ENCODE measurements around the gene CSF3R. TPM values are rescaled to one million over a fixed set of nuclear protein-coding genes. Genes with fewer than 3 reads are reported as not detected.

CSF3R gene
- total and polyA plus RNA-seq, 9 of the 15 experiments (the other 6 are each of a cell fraction or from before 2014, with no cell fraction given) = 0.21 to 0.86 (median 0.40) TPM; not detected in 1

DNA sequence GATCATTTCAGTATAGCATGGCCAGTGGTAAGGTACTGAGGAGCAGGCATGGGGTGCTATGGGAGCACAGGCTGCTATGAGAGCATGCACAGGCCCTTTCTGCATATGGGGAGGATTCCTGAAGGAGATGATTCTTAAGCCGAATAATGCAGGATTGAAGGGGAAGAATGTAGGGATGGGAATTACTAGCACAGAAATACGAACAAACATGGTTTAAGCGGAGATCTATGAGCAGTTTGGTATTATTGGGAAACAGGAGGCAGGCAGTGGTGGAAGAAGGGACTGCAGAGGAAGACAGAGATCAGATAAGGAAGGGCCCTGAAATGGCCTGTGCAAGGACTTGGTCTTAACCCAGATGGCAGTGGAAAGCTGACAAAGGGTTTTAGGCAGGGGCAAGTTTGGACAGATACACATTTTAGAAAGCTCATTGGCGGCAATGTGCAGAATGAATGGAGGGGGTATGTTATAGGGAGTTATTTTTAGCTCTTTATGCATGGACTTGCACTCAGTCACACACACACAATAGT is 34.1 kb downstream of the CSF3R start (continued):
- TF ChIP-seq, protein P1, sequence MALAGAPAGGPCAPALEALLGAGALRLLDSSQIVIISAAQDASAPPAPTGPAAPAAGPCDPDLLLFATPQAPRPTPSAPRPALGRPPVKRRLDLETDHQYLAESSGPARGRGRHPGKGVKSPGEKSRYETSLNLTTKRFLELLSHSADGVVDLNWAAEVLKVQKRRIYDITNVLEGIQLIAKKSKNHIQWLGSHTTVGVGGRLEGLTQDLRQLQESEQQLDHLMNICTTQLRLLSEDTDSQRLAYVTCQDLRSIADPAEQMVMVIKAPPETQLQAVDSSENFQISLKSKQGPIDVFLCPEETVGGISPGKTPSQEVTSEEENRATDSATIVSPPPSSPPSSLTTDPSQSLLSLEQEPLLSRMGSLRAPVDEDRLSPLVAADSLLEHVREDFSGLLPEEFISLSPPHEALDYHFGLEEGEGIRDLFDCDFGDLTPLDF (CRISPR knock-in tag; IDR thresholded peaks at IDR 0.05) = no peak
- no peak for TF ChIP-seq NR1H2 (CRISPR knock-in tag; IDR thresholded peaks at IDR 0.05)
- TF ChIP-seq ELF1 (tag; IDR thresholded peaks at IDR 0.05) = no peak
- no peak for TF ChIP-seq PRMT5 (CRISPR knock-in tag; IDR thresholded peaks at IDR 0.05)
- TF ChIP-seq, protein P2, sequence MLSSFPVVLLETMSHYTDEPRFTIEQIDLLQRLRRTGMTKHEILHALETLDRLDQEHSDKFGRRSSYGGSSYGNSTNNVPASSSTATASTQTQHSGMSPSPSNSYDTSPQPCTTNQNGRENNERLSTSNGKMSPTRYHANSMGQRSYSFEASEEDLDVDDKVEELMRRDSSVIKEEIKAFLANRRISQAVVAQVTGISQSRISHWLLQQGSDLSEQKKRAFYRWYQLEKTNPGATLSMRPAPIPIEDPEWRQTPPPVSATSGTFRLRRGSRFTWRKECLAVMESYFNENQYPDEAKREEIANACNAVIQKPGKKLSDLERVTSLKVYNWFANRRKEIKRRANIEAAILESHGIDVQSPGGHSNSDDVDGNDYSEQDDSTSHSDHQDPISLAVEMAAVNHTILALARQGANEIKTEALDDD (IDR thresholded peaks at IDR 0.05) = no peak
- 0 out of 4 replicates have a peak, but pooled peaks of 1 of the 2 experiments have one; percentile 23 for TF ChIP-seq TEAD1 (CRISPR knock-in tag; IDR thresholded peaks at IDR 0.05)
- TF ChIP-seq, protein P3, sequence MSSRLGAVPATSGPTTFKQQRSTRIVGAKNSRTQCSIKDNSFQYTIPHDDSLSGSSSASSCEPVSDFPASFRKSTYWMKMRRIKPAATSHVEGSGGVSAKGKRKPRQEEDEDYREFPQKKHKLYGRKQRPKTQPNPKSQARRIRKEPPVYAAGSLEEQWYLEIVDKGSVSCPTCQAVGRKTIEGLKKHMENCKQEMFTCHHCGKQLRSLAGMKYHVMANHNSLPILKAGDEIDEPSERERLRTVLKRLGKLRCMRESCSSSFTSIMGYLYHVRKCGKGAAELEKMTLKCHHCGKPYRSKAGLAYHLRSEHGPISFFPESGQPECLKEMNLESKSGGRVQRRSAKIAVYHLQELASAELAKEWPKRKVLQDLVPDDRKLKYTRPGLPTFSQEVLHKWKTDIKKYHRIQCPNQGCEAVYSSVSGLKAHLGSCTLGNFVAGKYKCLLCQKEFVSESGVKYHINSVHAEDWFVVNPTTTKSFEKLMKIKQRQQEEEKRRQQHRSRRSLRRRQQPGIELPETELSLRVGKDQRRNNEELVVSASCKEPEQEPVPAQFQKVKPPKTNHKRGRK (tag; IDR thresholded peaks at IDR 0.05) = peak; percentile 51; the same call in 1 of the 2 replicates
- TF ChIP-seq NR2C1 (IDR thresholded peaks at IDR 0.05) = no peak
- TF ChIP-seq NR2C1 (tag; IDR thresholded peaks at IDR 0.05) = no peak
- TF ChIP-seq PHF8 (IDR thresholded peaks at IDR 0.05; ENCODE audit: borderline replicate concordance, low read length) = no peak
- no peak for TF ChIP-seq CHD2 (IDR thresholded peaks at IDR 0.05; ENCODE audit: low read depth, low read length)
- no peak for TF ChIP-seq FOS (IDR thresholded peaks at IDR 0.05; ENCODE audit: extremely low read depth, insufficient read length)
- TF ChIP-seq, protein P4, sequence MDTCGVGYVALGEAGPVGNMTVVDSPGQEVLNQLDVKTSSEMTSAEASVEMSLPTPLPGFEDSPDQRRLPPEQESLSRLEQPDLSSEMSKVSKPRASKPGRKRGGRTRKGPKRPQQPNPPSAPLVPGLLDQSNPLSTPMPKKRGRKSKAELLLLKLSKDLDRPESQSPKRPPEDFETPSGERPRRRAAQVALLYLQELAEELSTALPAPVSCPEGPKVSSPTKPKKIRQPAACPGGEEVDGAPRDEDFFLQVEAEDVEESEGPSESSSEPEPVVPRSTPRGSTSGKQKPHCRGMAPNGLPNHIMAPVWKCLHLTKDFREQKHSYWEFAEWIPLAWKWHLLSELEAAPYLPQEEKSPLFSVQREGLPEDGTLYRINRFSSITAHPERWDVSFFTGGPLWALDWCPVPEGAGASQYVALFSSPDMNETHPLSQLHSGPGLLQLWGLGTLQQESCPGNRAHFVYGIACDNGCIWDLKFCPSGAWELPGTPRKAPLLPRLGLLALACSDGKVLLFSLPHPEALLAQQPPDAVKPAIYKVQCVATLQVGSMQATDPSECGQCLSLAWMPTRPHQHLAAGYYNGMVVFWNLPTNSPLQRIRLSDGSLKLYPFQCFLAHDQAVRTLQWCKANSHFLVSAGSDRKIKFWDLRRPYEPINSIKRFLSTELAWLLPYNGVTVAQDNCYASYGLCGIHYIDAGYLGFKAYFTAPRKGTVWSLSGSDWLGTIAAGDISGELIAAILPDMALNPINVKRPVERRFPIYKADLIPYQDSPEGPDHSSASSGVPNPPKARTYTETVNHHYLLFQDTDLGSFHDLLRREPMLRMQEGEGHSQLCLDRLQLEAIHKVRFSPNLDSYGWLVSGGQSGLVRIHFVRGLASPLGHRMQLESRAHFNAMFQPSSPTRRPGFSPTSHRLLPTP (IDR thresholded peaks at IDR 0.05; ENCODE audit: borderline replicate concordance, extremely low read depth, insufficient read length) = no peak
- 0 out of 4 replicates have a peak, but pooled peaks of 1 of the 2 experiments have one; percentile 41 for TF ChIP-seq FOXA3 (CRISPR knock-in tag; conservative IDR thresholded peaks at IDR 0.05 in 1 of 2, IDR thresholded peaks at IDR 0.05 in 1 of 2)
- TF ChIP-seq SOX6 (IDR thresholded peaks at IDR 0.05) = no peak
- TF ChIP-seq, protein P5, sequence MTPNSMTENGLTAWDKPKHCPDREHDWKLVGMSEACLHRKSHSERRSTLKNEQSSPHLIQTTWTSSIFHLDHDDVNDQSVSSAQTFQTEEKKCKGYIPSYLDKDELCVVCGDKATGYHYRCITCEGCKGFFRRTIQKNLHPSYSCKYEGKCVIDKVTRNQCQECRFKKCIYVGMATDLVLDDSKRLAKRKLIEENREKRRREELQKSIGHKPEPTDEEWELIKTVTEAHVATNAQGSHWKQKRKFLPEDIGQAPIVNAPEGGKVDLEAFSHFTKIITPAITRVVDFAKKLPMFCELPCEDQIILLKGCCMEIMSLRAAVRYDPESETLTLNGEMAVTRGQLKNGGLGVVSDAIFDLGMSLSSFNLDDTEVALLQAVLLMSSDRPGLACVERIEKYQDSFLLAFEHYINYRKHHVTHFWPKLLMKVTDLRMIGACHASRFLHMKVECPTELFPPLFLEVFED (CRISPR knock-in tag; conservative IDR thresholded peaks at IDR 0.05) = no peak
- TF ChIP-seq, protein P6, sequence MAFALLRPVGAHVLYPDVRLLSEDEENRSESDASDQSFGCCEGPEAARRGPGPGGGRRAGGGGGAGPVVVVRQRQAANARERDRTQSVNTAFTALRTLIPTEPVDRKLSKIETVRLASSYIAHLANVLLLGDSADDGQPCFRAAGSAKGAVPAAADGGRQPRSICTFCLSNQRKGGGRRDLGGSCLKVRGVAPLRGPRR (CRISPR knock-in tag; IDR thresholded peaks at IDR 0.05) = no peak
- 0 out of 2 replicates have a peak, but pooled peaks have one; percentile 40 for TF ChIP-seq EHMT2 (IDR thresholded peaks at IDR 0.05)
- TF ChIP-seq CEBPB (tag; IDR thresholded peaks at IDR 0.05) = peak; percentile 88
- TF ChIP-seq ZNF695 (CRISPR knock-in tag; IDR thresholded peaks at IDR 0.05) = no peak
- TF ChIP-seq ZNF436 (CRISPR knock-in tag; IDR thresholded peaks at IDR 0.05) = no peak

Data from K562 (cell line).